Right atrium auricular region (tissue), 2 donors: Measurements from ENCODE around the gene ABCA4. TPM values are rescaled to one million over a fixed set of nuclear protein-coding genes. Genes with fewer than 3 reads are reported as not detected.

Experiments used
- DNase-seq: peaks from one replicate; pipeline ENCODE4 v3.0.0-alpha.2; 2019; ENCODE audit warnings: low spot score
- H3K27ac ChIP-seq, 2 donors: fragments of 200-600 bp; sonication (generic); 1 replicate in 1 of 2; 2 replicates in 1 of 2; pipeline ENCODE4 v1.5.1; 2016 to 2019
- H3K27me3 ChIP-seq, 2 donors: fragments of 200-600 bp; sonication (generic); one replicate each; pipeline versions ENCODE4 v1.5.1 to v1.6.0; 2017 to 2019
- H3K36me3 ChIP-seq: fragments of 200-600 bp; sonication (generic); one replicate; pipeline ENCODE4 v1.5.1; 2016
- H3K4me1 ChIP-seq, 2 donors: fragments of 200-600 bp; sonication (generic); one replicate each; pipeline versions ENCODE4 v1.5.1 to v1.6.0; 2017 to 2019
- H3K4me3 ChIP-seq, 2 donors: fragments of 200-600 bp; sonication (generic); 1 replicate in 1 of 2; 2 replicates in 1 of 2; pipeline ENCODE4 v1.5.1; 2017 to 2019; ENCODE audit warnings: mild to moderate bottlenecking in 1 of 2, moderate library complexity in 1 of 2
- H3K9me3 ChIP-seq, 2 donors: fragments of 200-600 bp; sonication (generic); one replicate each; pipeline ENCODE4 v1.5.1; 2019
- total RNA-seq, 2 donors: library from RNA; depleted of rRNA; stranded (reverse); fragments of >200 nt; gene quantifications; one replicate each; pipeline ENCODE4 v1.1.0, GENCODE V29; 2016
- TF ChIP-seq, protein P1 (sequence below), 2 donors: fragments of 200-600 bp; sonication (generic); IDR thresholded peaks; one replicate each; pipeline ENCODE4 v1.5.1; 2019; ENCODE audit warnings: antibody characterized with exemption in 2 of 2

Gene ABCA4
- total RNA-seq, 2 donors from 2014 or later, result 0.51 TPM; not detected in 1

GRCh38 chr1:94101613-94102525 is 19.1 kb downstream of the ABCA4 start:
- no peak for DNase-seq
- H3K4me3 ChIP-seq, result no peak overlapping the region
- H3K27ac ChIP-seq, result no peak overlapping the region
- peaks cover 0 to 2% of the 10 kb centered on the region in 2 donors for H3K4me1 ChIP-seq
- H3K27me3 ChIP-seq, result no peaks in the 10 kb centered on the region
- TF ChIP-seq, protein P1, sequence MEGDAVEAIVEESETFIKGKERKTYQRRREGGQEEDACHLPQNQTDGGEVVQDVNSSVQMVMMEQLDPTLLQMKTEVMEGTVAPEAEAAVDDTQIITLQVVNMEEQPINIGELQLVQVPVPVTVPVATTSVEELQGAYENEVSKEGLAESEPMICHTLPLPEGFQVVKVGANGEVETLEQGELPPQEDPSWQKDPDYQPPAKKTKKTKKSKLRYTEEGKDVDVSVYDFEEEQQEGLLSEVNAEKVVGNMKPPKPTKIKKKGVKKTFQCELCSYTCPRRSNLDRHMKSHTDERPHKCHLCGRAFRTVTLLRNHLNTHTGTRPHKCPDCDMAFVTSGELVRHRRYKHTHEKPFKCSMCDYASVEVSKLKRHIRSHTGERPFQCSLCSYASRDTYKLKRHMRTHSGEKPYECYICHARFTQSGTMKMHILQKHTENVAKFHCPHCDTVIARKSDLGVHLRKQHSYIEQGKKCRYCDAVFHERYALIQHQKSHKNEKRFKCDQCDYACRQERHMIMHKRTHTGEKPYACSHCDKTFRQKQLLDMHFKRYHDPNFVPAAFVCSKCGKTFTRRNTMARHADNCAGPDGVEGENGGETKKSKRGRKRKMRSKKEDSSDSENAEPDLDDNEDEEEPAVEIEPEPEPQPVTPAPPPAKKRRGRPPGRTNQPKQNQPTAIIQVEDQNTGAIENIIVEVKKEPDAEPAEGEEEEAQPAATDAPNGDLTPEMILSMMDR (IDR thresholded peaks at IDR 0.05), result no peak
- H3K36me3 ChIP-seq, result no peaks in the 10 kb centered on the region
- no peaks in the 10 kb centered on the region for H3K9me3 ChIP-seq

- Histone ChIP-seq H3K9me3 (no peaks in the 10 kb centered on the region), H3K36me3 (no peaks in the 10 kb centered on the region), H3K27ac (no peak overlapping the region), H3K4me3 (no peak overlapping the region), H3K27me3 (no peaks in the 10 kb centered on the region), H3K4me1 (peaks cover 0 to 10% of the 10 kb centered on the region in 2 donors)
- no peak for DNase-seq
- TF ChIP-seq, protein P1 (IDR thresholded peaks at IDR 0.05), result no peak
Measured at GRCh38 chr1:94100785-94101612, 19.9 kb downstream of the ABCA4 start.

DNA sequence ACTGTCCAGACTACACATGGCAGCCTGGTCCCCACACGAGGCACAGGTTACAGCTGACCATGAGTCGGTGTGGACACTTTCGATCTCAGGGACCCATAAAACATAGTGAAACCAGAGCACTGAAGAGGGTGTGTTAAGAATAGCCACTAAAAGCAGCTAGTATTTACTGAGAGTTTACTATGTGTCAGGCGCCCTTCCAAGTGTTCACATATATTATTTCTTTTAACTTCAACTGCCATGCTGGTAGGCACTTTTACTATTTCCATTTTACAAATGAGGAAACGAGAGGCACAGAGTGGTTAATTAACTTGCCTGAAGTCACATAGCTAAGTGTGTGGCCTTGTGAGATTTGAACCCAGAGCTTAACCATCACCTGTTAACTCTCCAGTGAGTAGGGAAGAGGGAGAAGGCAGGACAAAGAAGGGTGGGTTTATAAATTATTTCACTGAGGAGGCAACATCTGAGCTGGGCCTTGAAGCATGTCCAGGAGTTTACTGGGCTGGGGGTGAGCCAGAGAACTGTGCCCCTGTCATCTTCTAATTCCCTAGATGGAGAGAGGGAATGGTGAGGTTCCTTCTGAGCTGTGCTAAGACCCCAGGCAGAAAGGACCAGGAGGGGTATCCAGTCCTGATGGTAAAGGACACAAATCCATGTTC is 20.7 kb downstream of the ABCA4 start:
- Histone ChIP-seq H3K9me3 (no peaks in the 10 kb centered on the region), H3K27ac (no peak overlapping the region), H3K4me3 (no peak overlapping the region), H3K27me3 (no peaks in the 10 kb centered on the region), H3K36me3 (no peaks in the 10 kb centered on the region), H3K4me1 (peaks cover 0 to 18% of the 10 kb centered on the region in 2 donors)
- TF ChIP-seq, protein P1 (IDR thresholded peaks at IDR 0.05), result no peak
- no peak for DNase-seq

DNA sequence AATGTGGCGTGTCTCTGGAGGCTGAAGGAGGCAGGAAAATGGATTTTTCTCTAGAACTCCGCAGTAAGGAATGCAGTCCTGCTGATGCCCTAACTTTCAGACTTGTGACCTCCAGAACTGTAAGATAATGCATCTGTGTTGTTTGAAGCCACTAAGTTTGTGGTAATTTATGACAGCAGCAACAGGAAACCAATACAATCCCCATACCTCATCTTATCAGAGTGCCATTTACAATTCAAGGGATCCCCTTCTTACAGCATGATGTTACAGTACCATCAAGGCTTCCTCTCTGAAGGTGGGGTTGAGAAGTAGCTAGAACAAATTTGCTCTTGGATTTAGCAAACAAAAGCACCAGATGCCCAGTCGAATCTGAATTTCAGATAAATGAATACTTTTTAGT is 21.6 kb downstream of the ABCA4 start:
- TF ChIP-seq, protein P1 (IDR thresholded peaks at IDR 0.05), result no peak
- H3K4me1 ChIP-seq, result peaks cover 0 to 27% of the 10 kb centered on the region in 2 donors
- DNase-seq, result no peak
- no peaks in the 10 kb centered on the region for H3K27me3 ChIP-seq
- no peak overlapping the region for H3K27ac ChIP-seq
- no peaks in the 10 kb centered on the region for H3K9me3 ChIP-seq
- no peak overlapping the region for H3K4me3 ChIP-seq
- no peaks in the 10 kb centered on the region for H3K36me3 ChIP-seq

- TF ChIP-seq, protein P1 (IDR thresholded peaks at IDR 0.05), result no peak
- H3K4me3 ChIP-seq, result no peak overlapping the region
- no peak overlapping the region for H3K27ac ChIP-seq
Measured at GRCh38 chr1:94098585-94099111, 22.3 kb downstream of the ABCA4 start.

More at GRCh38 chr1:94098585-94099111, 22.3 kb downstream of the ABCA4 start:
- peaks cover 0 to 34% of the 10 kb centered on the region in 2 donors for H3K4me1 ChIP-seq
- H3K9me3 ChIP-seq, result no peaks in the 10 kb centered on the region
- H3K36me3 ChIP-seq, result no peaks in the 10 kb centered on the region
- no peaks in the 10 kb centered on the region for H3K27me3 ChIP-seq
- no peak for DNase-seq
